H1 (cell line): ENCODE measurements around the gene PIGL. TPM values are rescaled to one million over a fixed set of nuclear protein-coding genes. Genes with fewer than 3 reads are reported as not detected.

Source experiments
- CTCF ChIA-PET: fragments of 300-600 bp; sonication (Branson Sonifier 250); formaldehyde crosslinking; loops from one replicate; lab custom pipeline; 2021; ENCODE audit not compliant: partially characterized antibody; lab: Charles Lee
- POLR2A ChIA-PET: fragments of 300-600 bp; sonication (Branson Sonifier 250); formaldehyde crosslinking; loops from one replicate; lab custom pipeline; 2021; ENCODE audit warnings: inconsistent platforms; ENCODE audit not compliant: partially characterized antibody; lab: Charles Lee
- DNase-seq, 2 experiments: peaks; one replicate each; pipeline versions ENCODE4 v3.0.0 to v3.0.0-alpha.2; 2010 to 2022; ENCODE audit warnings: low spot score in 2 of 2, low read depth in 1 of 2, mixed read lengths in 1 of 2
- FAIRE-seq: peaks from 2 replicates; lab custom pipeline; 2011; peaks lifted over from hg19 to GRCh38; lab: Jason Lieb, UNC
- H2AFZ ChIP-seq: 2 replicates; pipeline ENCODE4 v1.8.1; 2012; ENCODE audit warnings: low read length, inconsistent platforms
- H2AK5ac ChIP-seq: 2 replicates; pipeline ENCODE4 v1.6.1; 2013; ENCODE audit warnings: low read depth, low read length
- H2BK120ac ChIP-seq: replicated peaks from 2 replicates; pipeline ENCODE3; 2013; ENCODE audit warnings: low read depth, low read length, inconsistent platforms
- H2BK12ac ChIP-seq: 2 replicates; pipeline ENCODE4 v1.6.1; 2013; ENCODE audit warnings: low read depth, low read length
- H2BK15ac ChIP-seq: 2 replicates; pipeline ENCODE4 v1.6.1; 2013; ENCODE audit warnings: low read length
- H2BK20ac ChIP-seq: 2 replicates; pipeline ENCODE4 v1.6.1; 2013; ENCODE audit warnings: low read length
- H2BK5ac ChIP-seq: 2 replicates; pipeline ENCODE4 v1.6.1; 2013; ENCODE audit warnings: low read depth, low read length
- H3K14ac ChIP-seq: 2 replicates; pipeline ENCODE4 v1.6.1; 2013; ENCODE audit warnings: inconsistent platforms; ENCODE audit not compliant: insufficient read length
- H3K18ac ChIP-seq: 2 replicates; pipeline ENCODE4 v1.6.1; 2013; ENCODE audit warnings: low read length; ENCODE audit errors: extremely low read depth
- H3K23ac ChIP-seq: 2 replicates; pipeline ENCODE4 v1.6.1; 2013; ENCODE audit warnings: inconsistent platforms; ENCODE audit not compliant: insufficient read length
- H3K23me2 ChIP-seq: 2 replicates; pipeline ENCODE4 v1.6.1; 2013; ENCODE audit warnings: low read depth, low read length
- H3K27ac ChIP-seq: 2 replicates; pipeline ENCODE4 v1.6.1; 2011; ENCODE audit warnings: low read depth, low read length, inconsistent platforms
- H3K27me3 ChIP-seq, 4 experiments: replicated peaks in 1 of 4; 1 replicate in 1 of 4; 2 replicates in 3 of 4; pipeline versions ENCODE4 v1.6.1 to v1.8.1; 2011 to 2013; ENCODE audit warnings: low read length in 3 of 4, mild to moderate bottlenecking in 3 of 4, inconsistent platforms in 2 of 4, mixed read lengths in 2 of 4, moderate library complexity in 1 of 4; ENCODE audit not compliant: control insufficient read depth in 3 of 4, insufficient read depth in 3 of 4; ENCODE audit errors: extremely low read depth in 1 of 4
- H3K36me3 ChIP-seq, 4 experiments: 2 replicates each; pipeline versions ENCODE4 v1.6.1 to v1.8.1; 2011 to 2013; ENCODE audit warnings: mild to moderate bottlenecking in 4 of 4, low read length in 3 of 4, moderate library complexity in 2 of 4, control low read depth in 1 of 4, inconsistent platforms in 1 of 4; ENCODE audit not compliant: insufficient read depth in 4 of 4, control insufficient read depth in 2 of 4
- H3K4ac ChIP-seq: replicated peaks from 2 replicates; pipeline ENCODE3; 2013; ENCODE audit warnings: low read length, low read depth, mixed read lengths, inconsistent platforms; ENCODE audit not compliant: insufficient read length
- H3K4me1 ChIP-seq, 4 experiments: replicated peaks in 1 of 4; 1 replicate in 1 of 4; 2 replicates in 3 of 4; pipeline versions ENCODE4 v1.6.1 to v1.8.1; 2011 to 2013; ENCODE audit warnings: low read length in 3 of 4, inconsistent platforms in 2 of 4, mixed read lengths in 1 of 4; ENCODE audit not compliant: insufficient read depth in 4 of 4, control insufficient read depth in 3 of 4
- H3K4me2 ChIP-seq, 2 experiments: 2 replicates each; pipeline versions ENCODE4 v1.6.1 to v1.8.1; 2011 to 2013; ENCODE audit warnings: low read depth in 2 of 2, low read length in 2 of 2, control low read depth in 1 of 2, inconsistent platforms in 1 of 2, mild to moderate bottlenecking in 1 of 2; ENCODE audit not compliant: insufficient read depth in 1 of 2
- H3K4me3 ChIP-seq, 4 experiments: fragments of 200-600, 300-600 bp in 1 of 4; sonication (generic), shearing (Covaris generic), sonication (Bioruptor Twin) in 1 of 4; 2 replicates each; pipeline versions ENCODE4 v1.5.1 to v1.8.1; 2011 to 2016; ENCODE audit warnings: low read length in 4 of 4, low read depth in 3 of 4, control low read depth in 2 of 4, inconsistent platforms in 2 of 4, mild to moderate bottlenecking in 2 of 4, mixed read lengths in 1 of 4, moderate library complexity in 1 of 4; ENCODE audit not compliant: insufficient read depth in 2 of 4; ENCODE audit errors: extremely low read depth in 1 of 4
- H3K56ac ChIP-seq: replicated peaks from 2 replicates; pipeline ENCODE3; 2013; ENCODE audit warnings: low read depth, mild to moderate bottlenecking, mixed read lengths, low read length, inconsistent platforms; ENCODE audit not compliant: insufficient read length
- H3K79me1 ChIP-seq: 2 replicates; pipeline ENCODE4 v1.6.1; 2013; ENCODE audit warnings: low read depth, low read length, control low read depth
- H3K79me2 ChIP-seq, 2 experiments: 2 replicates each; pipeline versions ENCODE4 v1.6.1 to v1.8.1; 2012 to 2013; ENCODE audit warnings: low read length in 2 of 2, mild to moderate bottlenecking in 2 of 2, inconsistent platforms in 1 of 2; ENCODE audit not compliant: insufficient read depth in 2 of 2, control insufficient read depth in 1 of 2
- H3K9ac ChIP-seq, 4 experiments: replicated peaks in 1 of 4; 1 replicate in 1 of 4; 2 replicates in 3 of 4; pipeline versions ENCODE4 v1.6.1 to v1.8.1; 2011 to 2013; ENCODE audit warnings: low read depth in 3 of 4, low read length in 3 of 4, control low read depth in 2 of 4, mild to moderate bottlenecking in 2 of 4, moderate library complexity in 2 of 4, inconsistent platforms in 1 of 4; ENCODE audit errors: extremely low read depth in 1 of 4
- H3K9me3 ChIP-seq, 2 experiments: 2 replicates each; pipeline versions ENCODE4 v1.6.1 to v1.8.1; 2012 to 2013; ENCODE audit warnings: mild to moderate bottlenecking in 2 of 2, moderate library complexity in 2 of 2, control low read depth in 1 of 2, inconsistent platforms in 1 of 2, low read depth in 1 of 2, low read length in 1 of 2, mixed read lengths in 1 of 2; ENCODE audit not compliant: insufficient read depth in 2 of 2
- H4K20me1 ChIP-seq, 2 experiments: replicated peaks in 1 of 2; 2 replicates each; pipeline versions ENCODE3 to v1.8.1; 2011 to 2013; ENCODE audit warnings: inconsistent platforms in 2 of 2, low read length in 2 of 2, mild to moderate bottlenecking in 1 of 2; ENCODE audit not compliant: insufficient read depth in 2 of 2, control insufficient read depth in 1 of 2
- H4K5ac ChIP-seq: 2 replicates; pipeline ENCODE4 v1.6.1; 2013; ENCODE audit warnings: low read length, low read depth, mixed read lengths, inconsistent platforms; ENCODE audit not compliant: insufficient read length
- H4K8ac ChIP-seq: 2 replicates; pipeline ENCODE4 v1.8.0; 2013; ENCODE audit warnings: mild to moderate bottlenecking, moderate library complexity, low read length, inconsistent platforms; ENCODE audit not compliant: insufficient read depth; ENCODE audit errors: extremely low read depth
- H4K91ac ChIP-seq: replicated peaks from 2 replicates; pipeline ENCODE3; 2013; ENCODE audit warnings: low read length, mixed read lengths, inconsistent platforms; ENCODE audit not compliant: insufficient read length
- ASH2L ChIP-seq: fragments of 200-600, 300-600 bp; sonication (generic); IDR thresholded peaks from one replicate; pipeline ENCODE4 v1.7.1; 2017; ENCODE audit warnings: low read length
- BACH1 ChIP-seq: IDR thresholded peaks from 2 replicates; pipeline ENCODE4 v1.6.1; 2012; ENCODE audit warnings: low read length, improper control_type of control experiment
- CHD2 ChIP-seq: IDR thresholded peaks from 2 replicates; pipeline ENCODE4 v1.6.1; 2012; ENCODE audit warnings: low read length, improper control_type of control experiment
- CREB1 ChIP-seq: IDR thresholded peaks from 2 replicates; pipeline ENCODE4 v1.6.1; 2012; ENCODE audit warnings: inconsistent platforms
- E2F6 ChIP-seq: IDR thresholded peaks from 2 replicates; pipeline ENCODE4 v1.6.1; 2012; ENCODE audit warnings: inconsistent platforms
- FOSL1 ChIP-seq: IDR thresholded peaks from 2 replicates; pipeline ENCODE4 v1.6.1; 2011; ENCODE audit warnings: mild to moderate bottlenecking, low read depth, low read length, moderate library complexity; ENCODE audit not compliant: insufficient read depth
- PHF8 ChIP-seq: fragments of 200-600 bp; sonication (generic); conservative IDR thresholded peaks from 2 replicates; pipeline ENCODE4 v1.7.1; 2012; ENCODE audit warnings: low read depth, mild to moderate bottlenecking, inconsistent platforms, low read length, moderate library complexity
- POLR2A ChIP-seq, 2 experiments: IDR thresholded peaks; 1 replicate in 1 of 2; 2 replicates in 1 of 2; pipeline ENCODE4 v1.6.1; 2011; ENCODE audit warnings: low read depth in 2 of 2, low read length in 2 of 2, mild to moderate bottlenecking in 2 of 2; ENCODE audit errors: control extremely low read depth in 1 of 2
- SP1 ChIP-seq: IDR thresholded peaks from 2 replicates; pipeline ENCODE4 v1.6.1; 2011; ENCODE audit warnings: low read depth, low read length
- SP4 ChIP-seq: IDR thresholded peaks from 2 replicates; pipeline ENCODE4 v1.6.1; 2012; ENCODE audit warnings: low read length, inconsistent platforms
- SRF ChIP-seq: IDR thresholded peaks from 2 replicates; pipeline ENCODE4 v1.6.1; 2011; ENCODE audit warnings: mild to moderate bottlenecking, low read depth, low read length, moderate library complexity
- TCF12 ChIP-seq: IDR thresholded peaks from 2 replicates; pipeline ENCODE4 v1.6.1; 2011; ENCODE audit warnings: low read depth, mild to moderate bottlenecking, low read length
- WGBS, 2 experiments: shearing (Covaris generic) in 1 of 2; methylation state at CpG; one replicate each; pipeline versions ENCODE4 v1.1.6 to v1.1.7; 2013 to 2015; ENCODE audit warnings: low lambda C conversion rate in 2 of 2, mixed read lengths in 2 of 2, inconsistent platforms in 1 of 2, low coverage in 1 of 2, missing lambda C conversion rate in 1 of 2; ENCODE audit not compliant: insufficient replicate concordance in 2 of 2, insufficient coverage in 1 of 2, insufficient read length in 1 of 2; ENCODE audit errors: extremely low coverage in 1 of 2, missing lambda C conversion rate in 1 of 2; 5-methylcytosine and 5-hydroxymethylcytosine counted together
- polyA plus RNA-seq, 7 experiments: library from polyadenylated mRNA; depleted of rRNA in 3 of 7; stranded (reverse) in 5 of 7; unstranded in 2 of 7; fragments of >200 nt in 5 of 7; fragments of 200-250 nt in 2 of 7; gene quantifications; 1 replicate in 5 of 7; 2 replicates in 1 of 7; 4 replicates in 1 of 7; pipeline versions ENCODE4 v1.2.1 to v1.2.3, GENCODE V29; 2011 to 2013; ENCODE audit warnings: missing spikeins in 2 of 7, mixed read lengths in 2 of 7
- total RNA-seq: library from RNA; stranded (reverse); fragmentation: NEBNext Ultra II Directional; extraction: Animal tissue kit (Norgen Biotek cat#: 25700); gene quantifications from 2 replicates; pipeline ENCODE4 v1.2.1, GENCODE V29; 2021

Gene PIGL
- total and polyA plus RNA-seq, 2 of the 8 experiments (the other 6 are each of a cell fraction or from before 2014, with no cell fraction given): 28.4 to 30.8 TPM

GRCh38 chr17:16297367-16298139, 80.5 kb downstream of the PIGL start:
- no peak overlapping the region; a peak in 1 of 4 replicates for H3K4me2 ChIP-seq
- H3K56ac ChIP-seq: no peak overlapping the region
- no peaks in the 10 kb centered on the region for H3K9me3 ChIP-seq
- no peaks in the 10 kb centered on the region for H3K27me3 ChIP-seq
- H4K5ac ChIP-seq: no peak overlapping the region
- no peak overlapping the region for H3K27ac ChIP-seq
- H3K4ac ChIP-seq: no peak overlapping the region
- WGBS, 2 experiments: 76% methylated on average over 11 of the region's 11 CpGs; no CpG with 5 or more reads in 1 of the 2 experiments
- H2AFZ ChIP-seq: no peak overlapping the region
- no peak overlapping the region for H2BK15ac ChIP-seq
- H3K36me3 ChIP-seq: peaks cover 0 to 4% (median 0%) of the 10 kb centered on the region in 4 experiments; a peak in 1 of 8 replicates
- FAIRE-seq: no peak
- no peak overlapping the region for H2BK12ac ChIP-seq
- no peaks in the 10 kb centered on the region for H3K79me2 ChIP-seq
- ChIA-PET POLR2A (interaction anchor here (0.6 to 1.7 kb wide), 3 partner anchors 11 to 130 kb away, joined by 3 to 5 read pairs (median 4); no protein-coding TSS in a partner anchor), CTCF (interaction anchor here (0.9 to 1.7 kb wide), 2 partner anchors 11 to 13 kb away, joined by 3 to 6 read pairs; no protein-coding TSS in a partner anchor)
- no peak overlapping the region for H3K4me3 ChIP-seq
- H4K91ac ChIP-seq: no peak overlapping the region
- peaks cover 2% of the 10 kb centered on the region in 2 experiments for H4K20me1 ChIP-seq
- no peak overlapping the region for H2BK5ac ChIP-seq
- H4K8ac ChIP-seq: no peak overlapping the region
- peak in 1 of 2 experiments; percentile 53 for DNase-seq
- no peak overlapping the region for H2BK120ac ChIP-seq
- H3K23me2 ChIP-seq: no peaks in the 10 kb centered on the region
- TF ChIP-seq CREB1: no peak
- no peak for TF ChIP-seq E2F6
- no peak for TF ChIP-seq SRF
- no peak for TF ChIP-seq FOSL1
- no peak for TF ChIP-seq TCF12
- TF ChIP-seq SP1: no peak
- TF ChIP-seq PHF8: no peak
- no peak for TF ChIP-seq BACH1
- no peak for TF ChIP-seq POLR2A (IDR thresholded peaks at IDR 0.05; ENCODE audit: control extremely low read depth in 1 of 2, low read depth in 2 of 2, low read length in 2 of 2)
- TF ChIP-seq SP4: no peak
- TF ChIP-seq CHD2: no peak
- TF ChIP-seq ASH2L: no peak
- peaks cover 0 to 5% (median 4%) of the 10 kb centered on the region in 4 experiments; a peak in 4 of 7 replicates for H3K4me1 ChIP-seq
- H3K79me1 ChIP-seq: no peaks in the 10 kb centered on the region; the same call in 1 of the 2 replicates
- H2AK5ac ChIP-seq: no peak overlapping the region
- no peak overlapping the region for H3K14ac ChIP-seq
- no peak overlapping the region for H2BK20ac ChIP-seq
- no peak overlapping the region for H3K18ac ChIP-seq
- no peak overlapping the region for H3K23ac ChIP-seq
- H3K9ac ChIP-seq: no peak overlapping the region
